GM08714 (cell line): ENCODE measurements around the gene SBNO1.

Experiments
- H3K4me3 ChIP-seq: fragments of 200-500 bp; sonication (Bioruptor generic); 2 replicates; pipeline ENCODE4 v1.5.1; 2014; ENCODE audit warnings: mild to moderate bottlenecking, low read length, inconsistent platforms
- ZNF274 ChIP-seq: IDR thresholded peaks from 2 replicates; pipeline ENCODE4 v1.6.1; 2012; ENCODE audit warnings: mild to moderate bottlenecking, low read depth, low read length

Gene SBNO1

GRCh38 chr12:123273166-123273565 is 91.5 kb downstream of the SBNO1 start:
- TF ChIP-seq ZNF274 = no peak
- no peak overlapping the region for H3K4me3 ChIP-seq

GRCh38 chr12:123271001-123271668 is 93.5 kb downstream of the SBNO1 start:
- peak overlapping the region; percentile 85 for H3K4me3 ChIP-seq
- no peak for TF ChIP-seq ZNF274

GRCh38 chr12:123270214-123271000 is 94.2 kb downstream of the SBNO1 start:
- no peak for TF ChIP-seq ZNF274
- peak overlapping the region; percentile 85 for H3K4me3 ChIP-seq

GRCh38 chr12:123269896-123270213 is 94.8 kb downstream of the SBNO1 start:
- H3K4me3 ChIP-seq = peak overlapping the region; percentile 85
- TF ChIP-seq ZNF274 = no peak

- no peak for TF ChIP-seq ZNF274
- H3K4me3 ChIP-seq = peak overlapping the region; percentile 85; the same call in 1 of the 2 replicates
Observed at GRCh38 chr12:123269395-123269892, 95.2 kb downstream of the SBNO1 start.

GRCh38 chr12:123268850-123269249 is 95.8 kb downstream of the SBNO1 start:
- no peak for TF ChIP-seq ZNF274
- H3K4me3 ChIP-seq = no peak overlapping the region; the same call in 1 of the 2 replicates

- no peak for TF ChIP-seq ZNF274
- no peak overlapping the region; the same call in 1 of the 2 replicates for H3K4me3 ChIP-seq
Observed at GRCh38 chr12:123267991-123268843, 96.4 kb downstream of the SBNO1 start.

- H3K4me3 ChIP-seq = no peak overlapping the region
- no peak for TF ChIP-seq ZNF274
Observed at GRCh38 chr12:123267335-123267920, 97.2 kb downstream of the SBNO1 start.

GRCh38 chr12:123266679-123267277 is 97.9 kb downstream of the SBNO1 start:
- TF ChIP-seq ZNF274 = no peak
- no peak overlapping the region for H3K4me3 ChIP-seq

- TF ChIP-seq ZNF274 = no peak
- no peak overlapping the region for H3K4me3 ChIP-seq
Observed at GRCh38 chr12:123265851-123266678, 98.6 kb downstream of the SBNO1 start.

- H3K4me3 ChIP-seq = no peak overlapping the region
- TF ChIP-seq ZNF274 = no peak
Observed at GRCh38 chr12:123264642-123265041, 100.0 kb downstream of the SBNO1 start.

GRCh38 chr12:123263196-123263817 is 101.3 kb downstream of the SBNO1 start:
- H3K4me3 ChIP-seq = no peak overlapping the region
- no peak for TF ChIP-seq ZNF274
